HG02981 (cell line): ENCODE data around the gene PDE4D.
"Not testable (repeated sequence)": the region's sequence is repeated elsewhere in the genome, so short reads cannot be mapped to it uniquely, and the experiment has no call there.

Experiments
- ATAC-seq: cut with Tn5 transposase; IDR thresholded peaks from one replicate; pipeline ENCODE4 v1.9.1; 2021; ENCODE audit warnings: mild to moderate bottlenecking, moderate library complexity; ENCODE audit not compliant: unreplicated experiment

Gene PDE4D

DNA sequence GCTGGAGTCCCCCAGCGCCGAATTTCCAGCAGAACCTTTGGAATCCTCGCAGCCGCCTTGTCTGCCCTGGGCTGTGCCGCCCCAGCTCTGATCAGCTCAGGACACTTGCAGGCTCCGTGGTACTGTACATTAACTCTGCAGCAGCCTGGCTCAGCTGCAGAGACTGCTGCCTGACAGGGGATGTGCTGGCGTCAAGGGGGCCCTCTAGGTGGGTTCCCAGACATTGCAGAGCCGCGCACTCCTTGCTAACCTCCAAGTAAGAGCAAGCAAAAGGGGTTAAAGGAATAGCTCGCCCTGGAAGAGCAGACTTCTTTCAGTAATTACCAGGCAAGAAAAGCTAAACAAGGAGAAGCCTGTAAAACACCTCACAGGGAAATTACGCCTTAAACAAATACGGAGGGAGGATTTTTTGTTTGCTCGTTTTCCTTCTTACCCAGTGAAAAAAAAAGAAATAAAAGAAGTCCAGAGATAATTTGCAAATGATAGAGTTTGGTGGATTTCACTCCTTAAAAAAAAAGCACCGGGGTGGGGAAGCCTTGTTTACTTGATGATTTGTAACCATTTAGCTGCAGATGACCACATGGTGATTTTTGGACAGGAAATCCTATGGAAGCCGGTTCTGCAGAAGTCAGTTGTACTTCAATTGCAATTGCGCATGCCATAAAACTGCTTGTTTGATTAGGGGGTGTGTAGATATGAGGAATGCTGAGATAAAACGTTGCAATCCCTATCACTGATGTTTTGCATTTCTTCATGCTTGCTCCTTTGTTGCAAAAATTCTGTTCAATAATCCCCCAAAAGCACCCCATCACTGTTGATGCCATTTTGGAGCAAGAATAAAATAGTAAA, 305.8 kb downstream of the PDE4D start:
- no peak for ATAC-seq

GRCh38 chr5:59586841-59587240, 306.7 kb downstream of the PDE4D start:
- no peak for ATAC-seq

DNA sequence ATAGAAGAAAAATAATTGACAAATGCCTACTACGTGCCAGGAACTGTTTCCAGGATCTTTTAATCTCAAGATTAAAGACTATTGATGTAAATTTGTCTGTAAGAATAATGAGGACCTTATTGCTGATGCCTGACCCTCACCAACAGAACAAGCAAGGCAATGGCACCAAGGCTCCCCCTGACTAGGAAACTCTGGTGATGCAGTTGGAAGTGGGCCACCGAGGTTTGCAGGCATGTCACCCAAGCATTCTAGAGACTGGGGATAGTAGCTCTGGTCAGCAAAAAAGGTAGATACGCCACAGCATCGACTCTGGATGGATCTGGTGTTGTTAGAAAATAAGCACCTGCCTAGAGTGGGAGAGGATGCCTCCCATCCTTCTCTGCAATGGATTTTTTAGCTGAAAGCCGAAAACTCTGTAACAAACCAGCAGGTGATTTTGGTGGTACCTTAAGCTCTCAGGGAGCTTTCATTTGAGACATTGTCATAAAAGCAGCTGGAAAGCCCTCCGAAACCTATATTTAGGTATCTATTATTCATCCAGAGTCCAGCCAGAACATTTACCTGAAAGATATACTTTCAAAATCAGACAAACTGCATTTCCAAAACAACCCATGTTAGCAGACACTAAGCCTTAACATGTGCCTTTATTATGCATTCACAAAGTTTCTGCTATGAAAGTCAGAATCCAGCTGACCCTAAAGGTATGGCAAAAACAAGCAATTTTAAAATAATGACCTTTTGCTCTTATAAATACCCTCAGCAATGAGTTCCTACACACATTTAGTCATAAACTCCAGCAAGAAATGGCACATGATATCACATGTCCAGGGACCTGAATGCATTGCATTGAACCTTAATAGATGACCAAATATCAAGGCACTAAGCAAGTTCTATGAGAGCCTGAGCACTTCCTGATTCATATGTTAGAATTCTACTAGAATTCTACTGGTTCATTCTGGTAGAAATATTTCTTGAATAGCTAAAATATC, 308.4 kb downstream of the PDE4D start:
- no peak for ATAC-seq

GRCh38 chr5:59583810-59584562, 309.5 kb downstream of the PDE4D start:
- ATAC-seq: no peak

GRCh38 chr5:59583151-59583809, 310.2 kb downstream of the PDE4D start:
- no peak for ATAC-seq

GRCh38 chr5:59582746-59583145, 310.8 kb downstream of the PDE4D start:
- no peak for ATAC-seq

DNA sequence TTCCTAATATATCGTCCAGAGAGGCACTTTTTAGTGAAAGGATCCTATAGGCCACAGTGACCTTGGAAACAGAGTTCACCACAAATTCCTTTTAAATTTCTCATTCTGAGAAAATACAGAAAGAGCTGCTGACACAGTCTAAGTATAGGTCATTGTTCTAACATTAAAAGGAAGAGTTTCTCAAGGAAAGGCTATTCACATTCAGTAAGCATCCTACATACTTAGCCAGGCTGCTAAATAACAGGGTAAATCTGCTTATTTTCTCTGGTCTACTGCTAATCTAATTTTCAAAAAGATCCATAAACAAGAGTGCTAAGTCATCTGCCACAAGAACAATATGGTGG, 313.7 kb downstream of the PDE4D start:
- ATAC-seq: no peak

- no peak for ATAC-seq
Measured at GRCh38 chr5:59579101-59579823, 314.3 kb downstream of the PDE4D start.

GRCh38 chr5:59577485-59577884, 316.0 kb downstream of the PDE4D start:
- no peak for ATAC-seq

DNA sequence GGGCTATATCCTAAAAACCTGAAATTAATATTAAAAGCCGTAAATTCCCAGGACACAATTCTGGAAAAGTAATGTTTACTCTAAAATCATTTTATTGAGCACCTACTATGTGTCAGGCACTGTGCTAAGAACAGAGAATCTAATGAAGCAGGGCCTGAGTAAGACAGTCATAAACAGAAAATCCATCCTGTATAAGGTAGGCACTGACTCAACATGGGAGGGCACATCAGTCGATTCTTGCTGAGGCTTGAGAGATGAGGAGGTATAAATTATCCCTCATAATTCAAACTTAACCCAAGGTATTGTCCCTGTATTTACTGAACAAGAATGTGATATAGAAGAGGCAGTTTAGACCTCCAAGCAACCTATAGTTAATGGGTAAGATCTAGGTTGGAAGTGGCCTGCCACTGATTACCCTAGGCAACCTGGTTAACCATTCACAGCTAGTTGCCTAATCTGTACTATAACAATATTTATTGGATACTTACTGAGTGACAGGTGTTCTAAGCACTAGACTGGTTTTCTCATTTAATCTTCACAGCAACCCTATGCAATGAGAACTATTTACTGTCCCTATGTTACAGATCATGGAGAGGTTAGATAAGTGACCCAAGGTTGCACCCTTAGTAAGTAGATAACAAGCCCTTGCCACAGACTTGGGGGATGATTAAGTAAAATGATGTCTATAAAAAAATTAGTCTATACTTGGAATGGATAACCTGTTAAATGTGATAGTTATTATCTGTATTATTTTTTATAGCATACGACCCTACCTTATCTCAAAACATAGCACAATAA, 317.7 kb downstream of the PDE4D start:
- ATAC-seq: peak; percentile 77

- not testable (repeated sequence) for ATAC-seq
Measured at GRCh38 chr5:59573509-59573908, 320.0 kb downstream of the PDE4D start.

- no peak for ATAC-seq
Measured at GRCh38 chr5:59571067-59571466, 322.5 kb downstream of the PDE4D start.

DNA sequence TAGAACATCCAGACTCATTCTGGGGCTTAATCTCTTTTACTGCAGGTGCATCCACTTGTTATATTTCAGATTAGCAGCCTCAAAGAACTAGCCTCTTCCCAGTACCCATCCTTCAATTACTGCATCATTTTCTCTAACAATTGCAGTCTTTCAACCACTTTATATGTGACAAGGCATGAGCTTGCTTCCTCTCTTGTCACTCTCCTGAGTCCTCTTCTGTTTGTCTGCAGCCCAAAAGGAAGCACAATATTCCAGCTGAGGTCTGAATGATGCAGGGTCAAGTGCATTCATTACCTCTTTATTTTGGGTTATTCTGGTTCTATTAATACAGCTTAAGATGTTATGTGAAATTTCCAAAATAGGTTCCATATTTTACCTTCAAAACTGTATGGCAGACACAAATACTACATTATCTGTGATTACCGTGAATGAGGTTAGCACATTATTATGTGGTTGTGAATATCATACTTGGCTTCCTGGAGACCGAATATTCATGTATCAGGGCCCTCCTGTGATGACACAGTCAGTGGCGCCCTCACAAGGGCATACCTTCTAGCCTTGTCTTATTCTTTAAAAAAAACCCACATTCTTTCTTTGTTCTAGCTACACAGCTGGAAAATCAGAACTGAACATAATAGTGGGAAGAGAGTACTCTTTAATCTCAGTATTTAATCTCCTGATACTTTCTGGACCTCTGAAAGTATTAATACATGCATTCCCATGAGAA, 323.8 kb downstream of the PDE4D start:
- ATAC-seq: no peak

- ATAC-seq: no peak
Measured at GRCh38 chr5:59569158-59569557, 324.4 kb downstream of the PDE4D start.

DNA sequence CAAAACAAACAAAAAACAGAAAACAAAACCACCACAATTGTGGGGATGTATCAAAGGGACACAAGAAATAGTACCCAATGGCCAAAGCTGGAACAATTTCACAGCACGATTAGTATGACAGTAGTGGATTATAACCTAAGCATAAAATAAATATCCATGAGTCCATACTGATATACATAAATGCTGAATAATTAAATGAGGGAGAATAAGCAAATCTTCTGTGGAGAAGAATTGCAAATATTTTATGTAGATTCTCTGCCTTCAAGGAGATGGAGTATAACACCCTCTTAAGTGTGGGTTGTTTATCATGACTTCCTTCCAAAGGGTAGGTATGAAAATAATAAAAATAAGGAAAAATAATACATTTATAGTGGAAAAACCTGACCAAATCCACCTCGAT, 325.4 kb downstream of the PDE4D start:
- no peak for ATAC-seq

- ATAC-seq: no peak
Measured at GRCh38 chr5:59565551-59565950, 328.0 kb downstream of the PDE4D start.

DNA sequence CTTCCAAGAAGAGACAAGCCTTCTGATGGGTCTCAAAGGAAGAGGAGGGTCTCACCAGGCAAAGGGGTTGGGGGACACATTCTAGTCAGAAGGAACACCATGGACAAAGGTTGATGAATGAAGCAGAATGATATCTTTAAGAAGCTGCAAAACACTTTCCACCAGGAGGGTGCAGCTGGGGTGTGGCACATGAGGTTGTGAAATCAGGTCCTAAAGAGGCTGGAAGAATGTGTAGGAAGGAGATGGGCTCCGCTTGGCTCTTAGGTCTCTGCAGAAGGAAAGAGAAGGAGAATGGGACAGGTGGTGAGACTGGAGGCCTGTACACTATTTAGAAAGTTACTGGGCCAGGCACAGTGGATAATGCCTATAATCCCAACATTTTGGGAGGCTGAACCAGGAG, 328.6 kb downstream of the PDE4D start:
- no peak for ATAC-seq

DNA sequence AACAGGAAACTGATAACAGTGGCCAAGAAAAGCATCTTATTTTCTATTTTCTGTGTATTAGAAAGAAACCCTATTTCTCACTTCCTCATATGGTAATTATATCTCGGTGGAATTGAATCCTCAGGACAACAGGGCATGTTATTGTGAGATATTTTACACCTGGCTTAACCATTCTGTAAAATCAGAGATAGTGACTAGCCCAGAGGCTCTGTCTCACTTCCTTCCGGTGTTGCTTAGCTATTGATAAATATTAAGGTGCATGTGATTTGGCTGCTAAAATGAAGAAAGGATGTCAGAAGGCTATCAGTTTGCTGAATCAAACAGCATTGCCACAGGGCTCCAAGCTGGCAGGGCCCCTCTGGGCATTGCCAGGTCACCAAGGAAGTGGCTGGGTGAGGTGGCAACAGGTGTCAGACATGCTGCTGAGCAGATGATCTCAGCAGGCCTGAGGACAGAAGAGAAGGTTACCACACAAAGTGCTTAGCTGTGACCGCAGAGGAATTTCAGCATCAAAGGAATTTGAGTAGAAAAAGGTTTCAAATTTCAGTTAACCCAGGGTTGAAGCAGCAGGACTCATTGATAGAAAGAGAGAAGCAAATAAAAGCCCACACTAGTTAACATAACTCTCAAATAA, 330.7 kb downstream of the PDE4D start:
- ATAC-seq: peak; percentile 94
